Large intestine (tissue), 3 donors: ENCODE measurements around the gene DDX39A. TPM values are rescaled to one million over a fixed set of nuclear protein-coding genes. Genes with fewer than 3 reads are reported as not detected.
"Not testable (repeated sequence)": the region's sequence is repeated elsewhere in the genome, so short reads cannot be mapped to it uniquely, and the experiment has no call there.

Experiments
- DNase-seq, 2 donors: peaks; one replicate each; pipeline versions ENCODE4 v3.0.0 to v3.0.0-alpha.2; 2013
- H3K27ac ChIP-seq: one replicate; pipeline ENCODE4 v1.5.1; 2013; ENCODE audit warnings: low read length
- H3K27me3 ChIP-seq: 2 replicates; pipeline ENCODE4 v1.6.1; 2013; ENCODE audit warnings: low read length; ENCODE audit not compliant: control insufficient read depth, insufficient read depth
- H3K36me3 ChIP-seq: 2 replicates; pipeline ENCODE4 v1.6.1; 2013; ENCODE audit warnings: low read length; ENCODE audit not compliant: control insufficient read depth, insufficient read depth
- H3K4me1 ChIP-seq: one replicate; pipeline ENCODE4 v1.6.1; 2013; ENCODE audit warnings: low read length; ENCODE audit not compliant: control insufficient read depth, insufficient read depth
- H3K4me3 ChIP-seq: one replicate; pipeline ENCODE4 v1.5.1; 2013; ENCODE audit warnings: low read length
- H3K9me3 ChIP-seq: one replicate; pipeline ENCODE4 v1.6.1; 2013; ENCODE audit warnings: mild to moderate bottlenecking, low read depth, low read length, moderate library complexity; ENCODE audit not compliant: control insufficient read depth
- WGBS: methylation state at CpG from one replicate; pipeline ENCODE4 v1.1.5; 2013; ENCODE audit warnings: low lambda C conversion rate; ENCODE audit not compliant: insufficient coverage; 5-methylcytosine and 5-hydroxymethylcytosine counted together
- polyA plus RNA-seq: library from polyadenylated mRNA; unstranded; fragments of 120-200 nt; gene quantifications from one replicate; pipeline ENCODE4 v1.2.1, GENCODE V29; 2013

Gene DDX39A
- polyA plus RNA-seq, 1 donor = 69.2 TPM

DNA sequence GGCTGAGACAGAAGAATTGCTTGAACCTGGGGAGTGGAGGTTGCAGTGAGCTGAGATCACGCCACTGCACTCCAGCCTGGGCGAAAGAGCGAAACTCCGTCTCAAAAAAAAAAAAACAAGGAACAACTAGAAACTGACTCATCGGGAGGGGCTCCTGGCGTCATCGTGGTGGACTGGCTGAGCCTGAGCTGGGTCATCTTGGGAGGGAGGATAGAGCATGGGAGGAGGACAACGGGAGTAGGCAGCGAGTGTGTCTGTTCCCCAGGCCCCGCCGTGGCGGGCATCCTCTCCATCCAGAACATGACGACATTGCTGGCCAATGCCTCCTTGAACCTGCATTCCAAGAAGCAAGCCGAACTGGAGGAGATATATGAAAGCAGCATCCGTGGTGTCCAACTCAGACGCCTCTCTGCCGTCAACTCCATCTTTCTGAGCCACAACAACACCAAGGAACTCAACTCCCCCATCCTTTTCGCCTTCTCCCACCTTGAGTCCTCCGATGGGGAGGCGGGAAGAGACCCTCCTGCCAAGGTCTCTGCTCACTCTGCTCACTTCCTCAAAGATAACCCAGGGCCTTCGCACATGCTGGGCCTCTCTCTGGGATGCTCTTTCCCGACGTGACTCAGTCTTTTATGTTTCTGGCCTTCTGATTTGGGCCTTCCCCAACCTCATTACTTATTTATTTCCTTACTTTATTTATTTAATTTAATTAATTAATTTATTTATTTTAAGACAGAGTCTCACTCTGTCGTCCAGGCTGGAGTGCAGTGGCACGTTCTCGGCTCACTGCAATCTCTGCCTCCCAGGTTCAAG, 16.6 kb downstream of the DDX39A start:
- no peak overlapping the region for H3K4me3 ChIP-seq
- peak in 1 of 2 donors; percentile 1 for DNase-seq
- no peaks in the 10 kb centered on the region for H3K27me3 ChIP-seq
- H3K27ac ChIP-seq = no peak overlapping the region
- peaks cover 50% of the 10 kb centered on the region for H3K36me3 ChIP-seq
- peaks cover 13% of the 10 kb centered on the region for H3K4me1 ChIP-seq
- peaks cover 5% of the 10 kb centered on the region for H3K9me3 ChIP-seq
- 82% methylated on average over 5 of the region's 26 CpGs for WGBS

DNA sequence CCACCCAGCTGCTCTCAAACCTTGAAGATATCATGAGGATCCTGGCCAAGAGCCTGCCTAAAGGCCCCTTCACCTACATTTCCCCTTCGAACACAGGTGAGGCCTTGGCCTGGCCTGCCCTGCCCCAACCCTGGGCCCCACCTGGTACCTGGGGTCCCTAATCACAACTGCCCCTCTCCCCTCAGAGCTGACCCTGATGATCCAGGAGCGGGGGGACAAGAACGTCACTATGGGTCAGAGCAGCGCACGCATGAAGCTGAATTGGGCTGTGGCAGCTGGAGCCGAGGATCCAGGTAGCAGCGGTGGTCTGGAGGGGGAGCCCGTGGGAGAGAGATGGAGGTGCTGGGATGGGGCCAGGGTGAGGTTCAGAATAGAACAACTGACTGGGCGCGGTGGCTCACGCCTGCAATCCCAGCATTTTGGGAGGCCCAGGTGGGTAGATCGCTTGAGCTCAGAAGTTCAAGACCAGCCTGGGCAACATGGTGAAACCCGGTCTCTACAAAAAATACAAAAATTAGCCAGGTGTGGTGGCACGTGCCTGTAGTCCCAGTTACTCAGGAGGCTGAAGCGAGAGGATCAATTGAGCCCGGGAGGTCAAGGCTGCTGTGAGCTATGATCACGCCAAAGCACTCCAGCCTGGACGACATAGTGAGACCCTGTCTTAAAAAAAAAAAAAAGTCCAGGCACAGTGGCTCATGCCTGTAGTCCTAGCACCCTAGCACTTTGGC, 17.5 kb downstream of the DDX39A start:
- DNase-seq = peak in 1 of 2 donors; percentile 0
- Histone ChIP-seq H3K27me3 (no peaks in the 10 kb centered on the region), H3K9me3 (peaks cover 5% of the 10 kb centered on the region), H3K27ac (no peak overlapping the region), H3K4me3 (no peak overlapping the region), H3K4me1 (peaks cover 4% of the 10 kb centered on the region), H3K36me3 (peaks cover 49% of the 10 kb centered on the region)
- no CpG with 5 or more reads among the region's 18 CpGs for WGBS

- H3K27ac ChIP-seq = no peak overlapping the region
- no CpG with 5 or more reads among the region's 11 CpGs for WGBS
- peaks cover 46% of the 10 kb centered on the region for H3K36me3 ChIP-seq
- no peak overlapping the region for H3K4me3 ChIP-seq
- peaks cover 4% of the 10 kb centered on the region for H3K9me3 ChIP-seq
- H3K4me1 ChIP-seq = no peaks in the 10 kb centered on the region
- H3K27me3 ChIP-seq = no peaks in the 10 kb centered on the region
- no peak for DNase-seq
These were observed 18.1 kb downstream of the DDX39A start for GRCh38 chr19:14400951-14401431.

- H3K4me3 ChIP-seq, H3K27me3 ChIP-seq, DNase-seq, H3K9me3 ChIP-seq, H3K4me1 ChIP-seq, H3K27ac ChIP-seq: not testable (repeated sequence)
- WGBS = no CpG with 5 or more reads among the region's 16 CpGs
- H3K36me3 ChIP-seq = peaks cover 53% of the 10 kb centered on the region
These were observed 22.0 kb downstream of the DDX39A start for GRCh38 chr19:14397168-14397567.

- H3K27me3 ChIP-seq, DNase-seq, H3K9me3 ChIP-seq, H3K4me1 ChIP-seq, H3K4me3 ChIP-seq, H3K27ac ChIP-seq: not testable (repeated sequence)
- no CpG with 5 or more reads among the region's 3 CpGs for WGBS
- H3K36me3 ChIP-seq = peaks cover 53% of the 10 kb centered on the region
These were observed 22.4 kb downstream of the DDX39A start for GRCh38 chr19:14396730-14397129.

- Histone ChIP-seq H3K27me3 (no peaks in the 10 kb centered on the region), H3K4me1 (no peaks in the 10 kb centered on the region), H3K27ac (no peak overlapping the region), H3K4me3 (no peak overlapping the region), H3K9me3 (no peaks in the 10 kb centered on the region), H3K36me3 (peaks cover 51% of the 10 kb centered on the region)
- no CpG with 5 or more reads among the region's 16 CpGs for WGBS
- DNase-seq = no peak
These were observed 23.3 kb downstream of the DDX39A start for GRCh38 chr19:14395710-14396336.

GRCh38 chr19:14395262-14395661, 23.9 kb downstream of the DDX39A start:
- no peaks in the 10 kb centered on the region for H3K9me3 ChIP-seq
- DNase-seq = no peak
- H3K27me3 ChIP-seq = no peaks in the 10 kb centered on the region
- H3K4me1 ChIP-seq = no peaks in the 10 kb centered on the region
- no peak overlapping the region for H3K27ac ChIP-seq
- WGBS = no CpG with 5 or more reads among the region's 9 CpGs
- H3K36me3 ChIP-seq = peaks cover 55% of the 10 kb centered on the region
- no peak overlapping the region for H3K4me3 ChIP-seq

- no peaks in the 10 kb centered on the region for H3K4me1 ChIP-seq
- no peak overlapping the region for H3K4me3 ChIP-seq
- DNase-seq = peak in 1 of 2 donors; percentile 1
- H3K27me3 ChIP-seq = no peaks in the 10 kb centered on the region
- no CpG with 5 or more reads among the region's 9 CpGs for WGBS
- peaks cover 51% of the 10 kb centered on the region for H3K36me3 ChIP-seq
- no peak overlapping the region for H3K27ac ChIP-seq
- no peaks in the 10 kb centered on the region for H3K9me3 ChIP-seq
These were observed 25.0 kb downstream of the DDX39A start for GRCh38 chr19:14394167-14394566.

DNA sequence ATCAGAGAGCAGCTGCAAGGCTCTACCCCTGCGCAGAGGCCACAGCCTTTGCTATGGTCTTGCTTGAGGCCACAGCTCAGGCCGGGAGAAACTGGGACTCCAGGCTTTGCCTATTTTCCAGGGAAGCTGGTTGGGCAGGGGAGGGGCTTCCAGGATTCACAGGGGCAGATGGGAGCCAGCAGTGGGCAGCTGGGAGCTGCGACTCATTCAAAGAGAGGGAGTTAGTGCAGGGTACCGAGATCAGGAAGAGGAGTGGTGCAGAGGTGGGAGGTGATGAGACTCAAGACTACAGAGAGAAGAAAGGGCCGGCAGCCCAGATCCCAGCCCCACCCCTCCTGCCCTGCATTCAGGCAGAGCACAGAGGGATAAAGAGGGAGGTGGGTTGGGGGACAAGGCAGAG, 25.8 kb downstream of the DDX39A start:
- Histone ChIP-seq H3K27ac (no peak overlapping the region), H3K36me3 (peaks cover 46% of the 10 kb centered on the region), H3K9me3 (no peaks in the 10 kb centered on the region), H3K4me1 (no peaks in the 10 kb centered on the region), H3K27me3 (no peaks in the 10 kb centered on the region), H3K4me3 (no peak overlapping the region)
- WGBS = no CpG with 5 or more reads among the region's 5 CpGs
- no peak for DNase-seq

DNA sequence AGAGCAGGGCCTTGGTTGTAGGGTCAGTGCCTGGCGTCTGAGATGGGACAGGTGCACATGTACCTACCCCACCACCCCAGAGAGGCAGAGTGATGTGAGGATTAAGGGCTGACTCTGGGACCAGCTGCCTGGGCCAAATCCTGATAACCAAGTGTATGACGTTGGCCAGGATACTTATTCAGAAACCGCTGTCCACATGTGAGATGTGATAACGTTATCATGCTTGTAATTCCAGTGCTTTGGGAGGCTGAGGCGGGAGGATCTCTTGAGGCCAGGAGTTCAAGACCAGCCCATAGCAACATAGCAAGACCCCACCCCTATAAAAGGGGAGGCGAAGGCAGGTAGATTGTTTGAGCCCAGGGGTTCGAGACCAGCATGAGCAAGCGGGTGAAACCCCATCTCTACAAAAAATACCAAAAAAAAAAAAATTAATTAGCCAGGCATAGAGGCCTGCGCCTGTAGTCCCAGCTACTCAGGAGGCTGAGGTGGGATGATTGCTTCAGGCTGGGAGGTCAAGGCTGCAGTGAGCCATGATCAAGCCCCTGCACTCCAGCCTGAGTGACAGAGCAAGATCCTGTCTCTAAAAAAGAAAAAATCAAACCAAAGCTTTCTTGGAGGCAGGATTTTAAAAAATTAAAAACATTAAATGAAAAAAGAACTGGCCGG, 27.9 kb downstream of the DDX39A start:
- no peak for DNase-seq
- H3K9me3 ChIP-seq = no peaks in the 10 kb centered on the region
- H3K4me3 ChIP-seq = no peak overlapping the region
- WGBS = no CpG with 5 or more reads among the region's 10 CpGs
- peaks cover 43% of the 10 kb centered on the region for H3K36me3 ChIP-seq
- H3K4me1 ChIP-seq = no peaks in the 10 kb centered on the region
- H3K27me3 ChIP-seq = no peaks in the 10 kb centered on the region
- H3K27ac ChIP-seq = no peak overlapping the region
